ENCODE results near the gene SAP30L.

DNA sequence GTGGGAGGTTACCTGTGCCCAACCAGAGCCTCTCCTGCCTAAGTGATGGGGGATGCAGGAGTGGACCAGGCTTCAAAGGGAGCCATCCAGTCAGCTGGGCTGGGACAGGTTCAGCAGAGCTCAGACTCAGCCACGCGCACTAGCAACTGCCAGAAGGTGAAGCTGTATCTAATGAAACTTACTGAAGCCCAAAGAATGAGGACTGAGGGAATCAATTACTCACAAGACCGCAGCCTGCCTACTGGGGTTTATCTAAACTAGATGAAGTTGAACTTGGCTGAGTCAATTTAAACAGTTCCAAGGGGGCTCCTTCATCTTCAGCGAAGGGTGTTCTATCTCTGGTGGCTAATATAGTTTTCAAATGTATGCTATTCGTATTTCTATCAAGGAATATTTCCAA lies 20.9 kb downstream of the SAP30L start:
- TF ChIP-seq CEBPB (IDR thresholded peaks at IDR 0.05; ENCODE audit: low read depth, low read length) (no peak), POLR2A (IDR thresholded peaks at IDR 0.05; ENCODE audit: low read depth, low read length) (no peak), CTCF (conservative IDR thresholded peaks at IDR 0.05; ENCODE audit: low read depth, low read length) (no peak), RAD21 (IDR thresholded peaks at IDR 0.05; ENCODE audit: low read length) (no peak), BHLHE40 (IDR thresholded peaks at IDR 0.05; ENCODE audit: low read depth, low read length) (no peak), MAFK (IDR thresholded peaks at IDR 0.05; ENCODE audit: low read depth, low read length) (no peak), RCOR1 (IDR thresholded peaks at IDR 0.05; ENCODE audit: insufficient replicate concordance, low read length) (no peak), RFX5 (IDR thresholded peaks at IDR 0.05; ENCODE audit: low read depth, low read length) (no peak)
- TF ChIP-seq, protein P1, sequence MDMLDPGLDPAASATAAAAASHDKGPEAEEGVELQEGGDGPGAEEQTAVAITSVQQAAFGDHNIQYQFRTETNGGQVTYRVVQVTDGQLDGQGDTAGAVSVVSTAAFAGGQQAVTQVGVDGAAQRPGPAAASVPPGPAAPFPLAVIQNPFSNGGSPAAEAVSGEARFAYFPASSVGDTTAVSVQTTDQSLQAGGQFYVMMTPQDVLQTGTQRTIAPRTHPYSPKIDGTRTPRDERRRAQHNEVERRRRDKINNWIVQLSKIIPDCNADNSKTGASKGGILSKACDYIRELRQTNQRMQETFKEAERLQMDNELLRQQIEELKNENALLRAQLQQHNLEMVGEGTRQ (IDR thresholded peaks at IDR 0.05; ENCODE audit: low read depth, low read length): no peak

Measured in IMR-90 (cell line).